GM19372 (cell line): ENCODE measurements around the gene NSMF.

Experiments
- ATAC-seq: cut with Tn5 transposase; IDR thresholded peaks from one replicate; pipeline ENCODE4 v1.9.1; 2021; ENCODE audit warnings: mild to moderate bottlenecking, low read depth, moderate library complexity; ENCODE audit not compliant: unreplicated experiment

Gene NSMF

DNA sequence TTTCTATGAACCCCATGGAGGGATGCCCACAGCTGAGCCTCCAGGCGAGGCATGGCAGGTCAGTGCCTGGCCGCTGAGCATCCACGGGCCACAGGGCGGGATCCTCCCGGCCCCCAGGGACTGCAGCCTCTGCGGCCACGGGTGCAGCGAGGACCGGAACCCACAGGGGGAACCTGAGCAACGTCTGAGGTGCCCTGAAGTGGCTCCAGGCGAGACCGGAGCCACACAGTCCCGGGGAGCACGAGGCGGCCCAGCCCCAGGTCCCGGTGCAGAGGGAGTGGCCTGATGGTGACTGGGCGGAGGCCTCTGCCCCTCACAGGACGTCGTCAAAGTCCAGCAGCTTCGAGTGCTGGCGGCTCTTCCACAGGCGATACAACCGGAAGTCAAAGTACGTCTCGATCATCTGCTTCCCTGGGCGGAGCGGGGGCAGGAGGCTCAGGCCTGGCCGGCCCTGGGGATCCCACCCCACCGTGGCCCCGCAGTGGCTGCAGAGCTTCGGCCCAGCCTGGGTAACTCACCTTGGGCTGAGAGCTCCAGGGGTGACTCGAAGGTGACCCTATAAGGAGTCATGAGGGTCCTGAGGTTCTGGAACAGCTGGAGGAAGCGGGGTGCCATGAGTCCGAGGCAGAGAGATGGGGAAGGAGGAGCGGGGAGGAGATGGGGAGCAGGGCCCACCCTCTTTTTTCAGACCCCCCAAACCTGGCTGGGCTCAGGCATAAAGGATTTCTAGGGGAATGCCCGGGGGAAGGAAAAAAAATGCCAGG, 9.9 kb downstream of the NSMF start:
- no peak for ATAC-seq

DNA sequence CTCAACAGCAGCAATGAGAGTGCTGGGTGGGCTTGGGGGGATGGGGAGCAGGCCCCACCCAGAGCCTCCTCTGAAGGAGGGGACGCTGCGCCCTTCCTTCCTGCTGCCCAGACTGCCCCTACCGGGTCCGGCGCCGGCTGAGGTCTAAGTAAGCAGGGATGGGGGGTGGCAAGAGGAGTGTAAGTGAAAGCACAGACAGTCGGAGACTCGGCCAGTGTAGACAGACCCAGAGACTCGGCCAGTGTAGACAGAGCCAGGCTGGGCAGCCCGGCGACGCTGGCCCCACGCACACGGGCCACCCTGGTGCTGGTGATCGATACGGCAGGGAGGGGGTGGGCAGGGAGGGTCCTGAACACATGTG, 10.6 kb downstream of the NSMF start:
- ATAC-seq = no peak

DNA sequence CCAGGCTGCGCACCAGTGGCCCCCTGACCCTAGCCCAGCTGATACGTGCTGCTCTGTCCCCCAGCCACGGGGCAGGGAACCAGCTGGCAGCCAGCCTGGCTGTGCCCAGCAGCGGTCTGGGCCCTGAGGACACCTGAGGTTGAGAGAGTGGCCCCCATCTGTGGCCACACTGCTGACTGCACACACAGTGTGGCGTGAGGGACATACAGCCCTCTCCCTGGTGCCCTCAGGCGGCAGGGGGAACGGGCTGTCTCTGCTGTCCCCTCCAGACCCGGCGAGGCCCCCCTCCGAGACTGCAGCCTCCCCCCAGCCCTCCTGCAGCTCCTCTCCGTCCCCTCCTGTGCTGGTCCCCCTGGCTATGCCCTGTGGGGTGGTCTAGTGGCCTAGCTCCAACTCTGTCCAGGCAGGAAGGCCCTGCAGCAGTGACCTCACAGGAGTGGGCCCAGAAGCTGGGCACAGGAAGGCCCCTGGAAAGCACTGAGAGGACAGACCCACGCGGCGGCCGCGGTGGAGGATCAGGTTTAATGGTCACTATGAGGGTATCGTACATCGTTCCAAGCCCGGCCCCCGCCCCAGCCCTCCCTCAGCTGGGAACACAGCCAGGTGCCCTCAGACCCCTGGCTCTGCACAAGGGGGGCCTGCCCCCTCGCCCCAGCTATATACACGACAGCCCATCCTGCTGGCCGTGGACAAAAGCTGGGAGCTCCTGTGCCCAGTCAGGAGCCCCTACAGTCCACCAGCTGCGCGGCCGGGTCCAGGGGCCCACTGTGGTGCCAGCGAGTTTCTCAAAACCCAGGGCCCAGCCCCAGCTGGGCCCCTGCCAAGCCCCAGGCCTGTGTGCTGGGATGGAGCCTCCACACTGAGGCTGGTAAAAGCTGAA, 11.2 kb downstream of the NSMF start:
- ATAC-seq = no peak

DNA sequence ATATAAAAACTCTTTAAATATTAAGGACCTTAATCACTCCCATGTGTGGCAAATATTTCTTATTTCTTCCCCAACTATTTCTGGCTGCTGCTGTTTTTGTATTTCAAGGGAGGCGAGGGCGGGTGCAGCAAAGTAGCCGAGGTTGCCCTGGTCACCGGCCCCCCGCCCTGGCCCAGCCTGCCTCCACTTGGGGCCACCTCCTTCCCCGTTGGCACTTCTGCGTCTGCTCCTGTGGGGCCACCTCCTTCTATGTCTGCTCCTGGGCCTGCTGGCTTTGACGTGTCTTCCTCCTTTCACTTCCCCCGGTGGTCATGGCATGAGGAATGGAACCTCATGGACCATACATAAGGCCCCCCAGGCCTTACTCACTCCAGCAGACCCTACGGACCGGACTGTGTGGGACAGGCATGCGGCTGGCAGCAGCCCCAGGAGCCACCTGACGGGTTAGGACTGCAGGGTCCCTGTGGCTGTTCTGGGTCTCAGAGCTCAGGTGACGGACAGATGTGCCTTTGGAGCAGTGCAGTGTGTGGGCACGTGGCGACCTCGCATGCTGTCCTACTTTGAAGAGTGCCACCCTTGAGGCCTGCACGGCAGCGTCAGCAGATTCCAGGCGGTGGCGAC, 12.2 kb downstream of the NSMF start:
- no peak for ATAC-seq

DNA sequence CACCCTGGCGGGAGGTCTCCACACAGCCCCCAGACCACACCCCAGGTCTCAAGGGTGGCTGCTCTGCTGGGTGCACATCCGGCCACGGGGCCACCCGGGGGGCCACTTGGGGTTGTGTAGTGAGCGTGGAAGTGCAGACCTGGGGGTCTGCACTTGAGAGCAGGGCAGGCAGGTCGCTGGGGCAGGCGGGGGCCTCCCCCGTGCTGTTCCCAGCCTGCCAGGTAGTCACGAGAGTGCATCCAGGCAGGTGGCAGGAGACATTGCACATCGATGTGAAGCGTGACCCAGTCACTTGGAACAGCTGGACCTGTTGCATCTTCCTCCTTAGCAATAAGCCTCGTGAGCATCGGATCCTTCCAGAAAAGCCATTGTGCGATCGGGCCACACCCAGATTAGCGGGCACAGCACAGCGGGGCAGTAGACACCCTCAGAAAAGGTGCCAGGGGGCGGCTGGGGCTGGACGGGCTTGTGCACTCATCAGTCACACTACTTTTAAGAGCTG, 13.2 kb downstream of the NSMF start:
- no peak for ATAC-seq

DNA sequence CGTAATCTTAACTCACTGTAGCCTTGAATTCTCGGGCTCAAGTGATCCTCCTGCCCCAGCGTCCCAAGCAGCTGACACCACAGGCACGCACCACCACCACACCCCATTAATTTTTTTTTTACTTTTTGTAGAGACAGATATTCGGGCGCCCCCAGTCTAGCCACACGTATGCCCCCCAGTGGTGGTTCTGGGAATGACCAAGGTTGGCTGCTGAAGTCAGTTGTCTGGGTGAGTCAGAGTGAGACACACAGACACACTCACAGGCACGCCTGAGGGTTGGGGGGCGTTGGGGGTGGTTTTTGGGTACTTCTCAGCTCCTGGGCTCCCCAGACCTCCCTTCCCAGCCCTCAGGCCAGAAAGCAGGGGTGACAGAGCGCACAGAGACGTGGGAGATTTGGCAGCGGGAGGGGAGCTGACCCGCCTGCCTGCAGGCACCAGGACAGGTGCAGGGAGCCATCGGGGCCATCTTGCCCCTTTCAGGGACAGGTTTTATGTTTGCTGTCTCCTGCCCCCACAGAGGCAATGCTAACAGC, 13.8 kb downstream of the NSMF start:
- peak; percentile 51 for ATAC-seq

DNA sequence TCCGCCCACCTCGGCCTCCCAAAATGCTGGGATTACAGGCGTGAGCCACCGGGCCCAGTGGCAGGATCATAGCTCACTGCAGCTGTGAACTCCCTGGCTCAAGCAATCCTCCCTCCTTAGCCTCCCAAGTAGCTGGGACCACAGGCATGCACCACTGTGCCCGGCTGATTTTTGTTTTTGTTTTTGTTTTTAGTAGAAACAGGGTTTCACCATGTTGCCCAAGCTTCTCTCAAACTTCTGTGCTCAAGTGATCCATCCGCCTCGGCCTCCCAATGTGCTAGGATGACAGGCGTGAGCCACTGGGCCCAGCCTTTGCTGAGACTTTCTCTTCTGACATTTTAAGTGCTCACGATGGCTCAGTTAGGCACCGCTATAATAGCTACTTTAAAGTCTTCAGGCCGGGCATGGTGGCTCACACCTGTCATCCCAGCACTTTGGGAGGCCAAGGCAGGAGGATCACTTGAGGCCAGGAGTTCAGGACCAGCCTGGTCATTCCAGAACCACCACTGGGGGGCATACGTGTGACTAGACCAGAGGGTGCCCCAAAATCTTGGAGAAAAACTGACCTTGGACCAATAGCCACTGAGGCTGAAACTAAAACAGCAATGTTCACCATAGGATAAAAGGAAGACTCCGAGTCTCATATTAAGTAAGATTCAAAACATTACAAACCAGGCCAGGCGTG, 14.9 kb downstream of the NSMF start:
- ATAC-seq = no peak

DNA sequence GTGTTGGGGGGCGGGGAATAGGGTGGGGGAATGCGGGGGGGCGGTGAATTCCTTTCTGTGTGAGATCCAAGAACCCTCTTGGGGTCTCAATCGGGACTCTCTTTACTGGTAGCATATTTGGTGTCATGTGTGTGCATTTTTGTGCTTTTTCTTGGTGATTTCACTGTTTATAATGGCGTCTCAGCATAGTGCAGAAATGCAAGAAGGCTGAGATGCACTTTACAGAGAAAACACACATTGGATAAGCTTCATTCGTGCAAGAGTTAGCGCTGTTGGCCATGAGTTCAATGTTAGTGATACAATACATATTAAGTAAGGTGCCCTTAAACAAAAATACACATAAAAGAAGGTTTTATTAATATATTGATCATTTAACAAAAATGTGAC, 17.2 kb downstream of the NSMF start:
- ATAC-seq = no peak

DNA sequence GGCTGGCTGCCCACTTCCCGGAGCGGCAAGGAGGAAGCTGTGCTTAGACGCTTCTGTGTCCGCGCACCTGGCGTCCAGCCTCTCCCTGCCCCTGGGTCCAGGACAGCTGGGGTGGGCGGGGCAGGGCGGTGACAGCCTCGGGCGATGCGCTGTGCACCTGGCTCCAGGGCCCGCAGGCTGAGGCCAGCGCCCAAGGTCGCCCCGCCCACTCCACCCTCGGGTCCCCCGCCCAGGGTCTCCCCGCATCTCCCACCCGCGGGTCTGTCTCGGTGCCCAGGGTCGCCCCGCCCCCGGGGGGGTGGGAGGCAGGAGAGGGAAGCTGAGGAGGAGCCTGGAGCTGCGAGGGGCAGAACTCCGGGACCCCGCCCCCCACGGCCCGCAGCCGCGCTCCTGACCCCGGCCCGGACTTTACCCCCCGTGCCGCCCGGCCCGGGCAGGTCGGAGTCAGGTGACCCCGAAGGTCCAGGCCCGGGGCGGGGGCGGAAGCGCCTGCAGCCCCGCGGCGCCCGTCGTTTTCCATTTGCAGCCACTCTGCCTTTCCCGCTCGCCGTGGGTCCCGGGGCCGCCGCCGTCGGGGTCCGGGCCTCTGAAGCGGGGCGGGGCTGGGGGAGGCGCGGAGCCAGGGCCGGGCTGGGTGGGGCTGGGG, 17.7 kb downstream of the NSMF start, which contains the start of gene ENTPD8:
Gene ENTPD8 (minus strand): TSS at position 69 of the 646 bp plus-strand sequence. CDS start 3,072 bp downstream, outside the sequence.
- ATAC-seq = no peak

DNA sequence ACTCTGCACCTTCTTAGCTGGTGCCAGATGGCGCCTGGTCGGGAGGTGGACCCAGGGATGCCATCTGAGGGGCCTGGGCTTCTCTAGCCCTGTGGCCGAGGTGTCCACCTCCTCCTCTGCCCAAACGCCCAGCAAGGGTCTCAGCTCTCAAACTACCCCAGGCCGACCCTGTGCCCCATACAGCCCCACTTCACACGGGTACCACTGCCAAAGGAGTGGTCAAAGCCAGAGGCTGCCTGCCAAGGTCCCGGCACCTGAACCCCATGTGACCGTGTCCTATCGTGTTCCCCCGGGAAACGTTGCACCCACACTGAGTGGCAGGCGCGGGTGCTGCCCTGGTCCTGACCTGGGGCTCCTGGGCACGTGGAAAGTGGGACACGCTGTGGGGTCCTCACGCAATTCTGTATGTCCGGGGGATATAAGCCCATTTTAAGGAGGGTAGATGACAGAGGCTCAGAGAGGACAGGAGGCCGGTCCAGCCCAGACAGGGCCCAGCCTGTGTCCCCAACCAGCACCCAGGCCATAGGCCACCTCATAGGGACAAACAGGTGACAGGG, 19.9 kb downstream of the NSMF start:
- ATAC-seq = no peak

DNA sequence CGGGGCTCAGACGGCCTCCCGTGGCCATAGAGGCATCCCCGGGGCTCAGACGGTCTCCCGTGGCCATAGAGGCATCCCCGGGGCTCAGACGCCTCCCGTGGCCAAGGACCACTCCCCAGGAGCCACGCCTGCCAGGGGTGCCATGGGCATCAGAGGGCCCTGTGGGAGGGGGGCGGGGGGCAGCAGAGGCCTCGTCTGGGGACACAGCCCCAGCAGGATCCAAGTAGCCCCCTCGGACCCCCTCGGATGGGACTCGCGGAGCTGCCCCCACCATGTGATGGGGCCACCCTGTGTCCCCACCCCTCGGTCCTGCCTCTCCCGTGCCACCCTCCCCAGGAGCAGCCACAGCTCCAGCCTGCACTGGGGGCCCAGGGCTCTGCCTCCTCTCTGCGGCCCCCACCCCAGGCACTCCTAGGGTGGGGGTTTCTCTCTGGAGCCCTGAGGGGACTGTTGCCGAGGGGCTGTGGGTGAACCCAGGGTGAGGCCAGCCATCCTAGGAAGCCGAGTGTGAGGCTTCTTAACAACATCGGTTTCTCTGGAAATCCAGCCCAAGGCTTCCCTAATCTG, 20.5 kb downstream of the NSMF start:
- no peak for ATAC-seq

DNA sequence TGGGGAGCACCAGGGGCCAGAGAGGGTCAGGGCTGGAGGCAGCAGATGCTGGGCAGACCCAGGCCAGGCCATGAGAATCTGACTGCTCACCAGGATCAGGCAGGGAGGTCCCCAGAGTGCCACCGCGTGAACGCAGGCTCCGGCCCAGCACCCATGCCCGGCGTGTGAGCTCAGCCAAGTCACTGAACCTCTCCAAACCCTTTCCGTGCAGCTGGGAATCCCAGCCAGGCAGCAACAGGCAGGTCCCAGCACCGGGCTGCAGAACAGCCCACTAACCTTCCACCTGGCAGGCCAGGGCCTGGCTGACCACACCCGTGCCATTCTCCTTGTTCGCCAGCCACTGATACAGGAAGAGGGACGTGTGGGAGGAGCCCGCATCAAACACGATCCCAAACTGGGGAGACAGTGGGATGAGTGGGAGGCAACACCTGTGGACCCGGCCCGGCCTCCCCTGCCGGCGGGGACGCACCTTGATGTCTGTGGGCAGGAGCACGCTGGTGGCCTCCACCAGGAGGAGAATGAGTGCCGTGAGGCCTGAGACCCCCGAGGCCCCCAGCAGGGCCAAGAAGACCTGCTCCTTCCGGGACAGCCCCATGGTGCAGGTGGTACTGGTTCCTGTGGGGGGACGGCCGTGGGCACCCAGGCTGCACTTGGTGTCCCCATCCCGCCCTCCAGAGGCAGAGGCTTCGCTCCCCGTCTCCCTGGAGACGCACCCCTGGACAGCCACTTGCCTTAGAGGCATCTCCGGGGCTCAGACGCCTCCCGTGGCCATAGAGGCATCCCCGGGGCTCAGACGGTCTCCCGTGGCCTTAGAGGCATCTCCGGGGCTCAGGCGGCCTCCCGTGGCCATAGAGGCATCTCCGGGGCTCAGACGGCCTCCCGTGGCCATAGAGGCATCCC, 21.2 kb downstream of the NSMF start:
- no peak for ATAC-seq

DNA sequence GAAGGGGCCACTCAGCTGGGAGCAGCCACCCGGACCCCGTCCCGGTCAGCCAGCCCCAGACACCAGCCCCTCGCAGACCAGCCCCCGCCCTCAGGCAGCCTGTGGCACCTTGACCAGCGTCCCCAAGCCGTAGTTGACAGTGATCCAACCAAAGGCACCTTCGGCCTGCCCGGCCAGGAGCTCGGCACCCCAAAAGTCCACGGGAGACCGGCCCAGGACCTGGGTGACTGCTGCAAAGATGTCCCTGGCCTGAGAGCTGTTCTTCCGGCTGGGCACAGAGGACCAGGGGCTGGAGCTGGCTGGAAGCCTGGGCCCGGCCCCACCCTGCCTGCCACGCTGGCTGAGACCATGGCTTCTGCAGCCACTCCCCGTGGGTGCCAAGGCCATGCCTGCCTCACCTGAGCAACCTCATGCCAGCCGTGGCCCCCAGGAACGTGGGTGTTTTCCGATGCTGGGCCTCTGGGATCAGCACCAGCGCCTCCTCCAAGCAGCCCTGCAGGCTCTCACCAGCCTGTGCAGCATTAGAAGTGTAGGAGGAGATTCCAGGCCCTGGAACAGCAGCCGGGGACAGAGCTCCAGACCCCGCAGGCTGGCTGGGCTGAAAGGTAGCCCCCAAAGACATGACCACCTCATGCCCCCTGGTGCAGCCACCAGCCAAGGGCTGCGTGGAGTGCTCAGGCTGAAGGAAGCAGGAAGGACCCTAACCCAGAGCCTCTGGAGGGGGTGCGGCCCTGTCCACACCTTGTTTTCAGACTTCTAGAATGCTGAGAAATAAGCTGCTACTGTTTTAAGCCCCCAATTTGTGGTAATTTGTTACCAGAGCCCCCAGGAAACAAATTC, 22.2 kb downstream of the NSMF start:
- no peak for ATAC-seq

DNA sequence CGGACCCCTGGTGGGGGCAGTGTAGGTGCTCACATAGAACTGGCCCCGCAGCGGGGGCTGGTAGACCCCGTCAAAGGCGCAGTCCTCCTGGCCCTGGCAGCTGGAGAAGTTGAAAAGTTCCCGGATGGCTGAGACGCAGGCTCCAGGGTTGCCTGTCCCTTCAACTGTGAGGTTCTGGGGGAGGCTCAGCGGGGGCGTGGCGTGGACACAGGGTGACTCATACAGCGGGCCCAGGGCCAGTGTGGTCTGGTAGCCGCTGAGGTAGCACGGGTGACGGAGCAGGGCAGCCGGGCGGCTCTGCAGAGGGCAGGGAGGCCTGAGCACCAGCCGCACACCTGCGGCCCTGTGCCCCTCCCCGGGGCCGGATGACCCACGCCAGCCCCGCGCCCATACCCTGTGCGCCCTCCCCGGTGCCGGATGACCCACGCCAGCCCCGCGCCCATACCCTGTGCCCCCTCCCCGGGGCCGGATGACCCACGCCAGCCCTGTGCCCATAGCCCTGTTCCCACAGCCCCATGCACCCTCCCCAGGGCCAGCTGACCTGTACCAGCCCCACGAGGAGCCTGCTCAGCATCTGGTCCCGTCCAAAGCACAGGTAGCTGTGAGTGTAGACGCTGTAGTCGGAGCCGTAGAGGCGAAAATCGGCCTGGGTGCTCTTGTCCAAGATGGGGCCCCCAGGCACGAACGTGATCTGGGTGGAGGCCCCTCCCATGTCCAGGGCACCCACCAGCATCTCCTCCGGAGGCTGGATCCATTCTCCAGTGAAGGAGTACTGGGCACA, 23.0 kb downstream of the NSMF start:
- ATAC-seq = no peak

DNA sequence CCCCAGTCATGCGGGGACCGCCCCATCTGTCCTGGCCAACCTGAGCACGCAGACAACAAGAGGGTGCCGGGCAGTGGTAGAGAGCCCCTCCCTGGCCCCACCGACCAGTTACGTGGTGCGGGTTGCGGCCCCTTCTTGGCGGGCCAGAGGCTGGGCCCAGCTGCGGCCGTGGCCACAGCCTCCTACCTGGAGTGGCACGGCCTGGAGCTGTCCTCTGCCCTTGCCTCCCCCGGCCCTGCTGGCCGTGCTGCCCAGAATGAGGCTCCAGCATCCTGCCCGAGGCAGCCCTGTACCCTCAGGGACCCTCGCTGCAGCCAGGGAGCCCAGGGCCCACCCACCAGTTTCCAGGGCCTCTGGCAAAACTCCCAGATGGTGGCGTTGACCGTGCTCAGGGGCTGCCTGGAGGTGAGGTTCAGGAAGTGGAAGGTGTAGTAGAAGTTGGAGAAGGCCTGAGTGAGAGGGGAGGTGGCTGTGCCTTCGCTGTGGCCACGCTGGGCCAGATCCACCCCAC, 23.7 kb downstream of the NSMF start:
- ATAC-seq = no peak
